GM12873 (cell line): ENCODE results near the gene CREBRF.

ENCODE experiments used
- TF ChIP-seq, protein P1 (sequence below): IDR thresholded peaks from 2 replicates; pipeline ENCODE4 v1.5.1; 2012; ENCODE audit warnings: low read depth, mild to moderate bottlenecking, moderate library complexity, low read length, control low read depth; ENCODE audit not compliant: insufficient read depth; ENCODE audit errors: missing control alignments

The CREBRF gene, protein sequence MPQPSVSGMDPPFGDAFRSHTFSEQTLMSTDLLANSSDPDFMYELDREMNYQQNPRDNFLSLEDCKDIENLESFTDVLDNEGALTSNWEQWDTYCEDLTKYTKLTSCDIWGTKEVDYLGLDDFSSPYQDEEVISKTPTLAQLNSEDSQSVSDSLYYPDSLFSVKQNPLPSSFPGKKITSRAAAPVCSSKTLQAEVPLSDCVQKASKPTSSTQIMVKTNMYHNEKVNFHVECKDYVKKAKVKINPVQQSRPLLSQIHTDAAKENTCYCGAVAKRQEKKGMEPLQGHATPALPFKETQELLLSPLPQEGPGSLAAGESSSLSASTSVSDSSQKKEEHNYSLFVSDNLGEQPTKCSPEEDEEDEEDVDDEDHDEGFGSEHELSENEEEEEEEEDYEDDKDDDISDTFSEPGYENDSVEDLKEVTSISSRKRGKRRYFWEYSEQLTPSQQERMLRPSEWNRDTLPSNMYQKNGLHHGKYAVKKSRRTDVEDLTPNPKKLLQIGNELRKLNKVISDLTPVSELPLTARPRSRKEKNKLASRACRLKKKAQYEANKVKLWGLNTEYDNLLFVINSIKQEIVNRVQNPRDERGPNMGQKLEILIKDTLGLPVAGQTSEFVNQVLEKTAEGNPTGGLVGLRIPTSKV

DNA sequence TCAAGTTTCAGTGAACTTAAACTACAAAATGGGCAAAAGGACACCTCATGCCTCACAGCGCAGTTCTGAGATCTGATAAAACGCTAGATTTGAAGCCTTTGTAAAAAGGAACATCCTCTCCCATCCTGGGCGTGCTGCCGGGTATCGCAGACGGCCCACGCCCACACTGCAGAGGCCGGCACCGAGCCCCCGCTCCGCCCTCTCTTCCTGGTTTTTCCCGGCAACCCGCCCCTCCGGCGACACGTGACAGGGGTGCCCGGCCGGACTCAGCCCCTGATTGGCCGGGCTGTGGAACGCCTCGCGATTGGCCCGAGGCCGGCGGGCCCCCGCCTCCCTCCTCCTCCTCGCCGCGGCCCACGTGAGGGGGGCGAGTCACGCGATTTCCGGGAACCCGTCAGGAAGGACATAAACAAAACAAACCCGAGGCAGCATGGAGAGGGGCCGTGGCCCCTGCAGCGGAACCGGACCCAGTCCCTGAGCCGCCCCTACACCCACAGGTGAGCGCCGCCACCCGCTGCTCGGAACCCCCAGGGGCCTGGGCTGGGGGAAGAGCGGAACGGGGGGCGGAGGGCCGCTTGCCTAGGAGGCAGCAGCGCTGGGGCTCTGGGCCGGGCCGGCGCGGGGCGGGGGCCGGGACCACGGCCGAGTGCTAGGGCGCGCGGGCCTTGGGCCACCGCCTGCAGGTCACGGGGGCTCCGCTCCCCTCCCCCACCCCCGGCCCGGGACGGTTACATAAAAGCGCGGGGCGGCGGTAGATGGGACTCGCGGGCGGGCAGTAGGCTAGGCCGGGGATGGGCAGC is at the start of gene CREBRF:
Gene CREBRF, plus strand, starts transcription at position 370 of the 800 bp plus-strand sequence. CDS start 24,424 bp downstream, outside the sequence.
- TF ChIP-seq, protein P1, sequence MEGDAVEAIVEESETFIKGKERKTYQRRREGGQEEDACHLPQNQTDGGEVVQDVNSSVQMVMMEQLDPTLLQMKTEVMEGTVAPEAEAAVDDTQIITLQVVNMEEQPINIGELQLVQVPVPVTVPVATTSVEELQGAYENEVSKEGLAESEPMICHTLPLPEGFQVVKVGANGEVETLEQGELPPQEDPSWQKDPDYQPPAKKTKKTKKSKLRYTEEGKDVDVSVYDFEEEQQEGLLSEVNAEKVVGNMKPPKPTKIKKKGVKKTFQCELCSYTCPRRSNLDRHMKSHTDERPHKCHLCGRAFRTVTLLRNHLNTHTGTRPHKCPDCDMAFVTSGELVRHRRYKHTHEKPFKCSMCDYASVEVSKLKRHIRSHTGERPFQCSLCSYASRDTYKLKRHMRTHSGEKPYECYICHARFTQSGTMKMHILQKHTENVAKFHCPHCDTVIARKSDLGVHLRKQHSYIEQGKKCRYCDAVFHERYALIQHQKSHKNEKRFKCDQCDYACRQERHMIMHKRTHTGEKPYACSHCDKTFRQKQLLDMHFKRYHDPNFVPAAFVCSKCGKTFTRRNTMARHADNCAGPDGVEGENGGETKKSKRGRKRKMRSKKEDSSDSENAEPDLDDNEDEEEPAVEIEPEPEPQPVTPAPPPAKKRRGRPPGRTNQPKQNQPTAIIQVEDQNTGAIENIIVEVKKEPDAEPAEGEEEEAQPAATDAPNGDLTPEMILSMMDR, result no peak

DNA sequence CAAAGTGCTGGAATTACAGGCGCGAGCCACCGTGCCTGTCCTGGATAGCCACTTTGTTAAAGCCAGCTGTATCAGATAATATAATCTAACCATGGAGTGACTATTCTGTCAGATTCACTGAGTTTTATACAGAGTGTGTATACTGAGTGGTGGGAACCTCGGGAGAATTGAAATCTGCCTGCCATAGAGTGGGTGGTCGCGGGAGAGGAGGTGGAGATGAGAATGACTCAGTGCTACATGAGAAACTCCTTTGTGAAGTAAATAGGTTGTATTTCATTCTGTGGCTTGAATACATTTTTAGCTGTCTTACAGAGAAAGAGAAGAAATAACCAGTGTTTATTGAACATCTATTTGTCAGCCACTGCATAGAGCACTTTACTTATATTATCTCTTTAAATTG is 46.1 kb upstream of the CREBRF start:
- TF ChIP-seq, protein P1, result no peak

DNA sequence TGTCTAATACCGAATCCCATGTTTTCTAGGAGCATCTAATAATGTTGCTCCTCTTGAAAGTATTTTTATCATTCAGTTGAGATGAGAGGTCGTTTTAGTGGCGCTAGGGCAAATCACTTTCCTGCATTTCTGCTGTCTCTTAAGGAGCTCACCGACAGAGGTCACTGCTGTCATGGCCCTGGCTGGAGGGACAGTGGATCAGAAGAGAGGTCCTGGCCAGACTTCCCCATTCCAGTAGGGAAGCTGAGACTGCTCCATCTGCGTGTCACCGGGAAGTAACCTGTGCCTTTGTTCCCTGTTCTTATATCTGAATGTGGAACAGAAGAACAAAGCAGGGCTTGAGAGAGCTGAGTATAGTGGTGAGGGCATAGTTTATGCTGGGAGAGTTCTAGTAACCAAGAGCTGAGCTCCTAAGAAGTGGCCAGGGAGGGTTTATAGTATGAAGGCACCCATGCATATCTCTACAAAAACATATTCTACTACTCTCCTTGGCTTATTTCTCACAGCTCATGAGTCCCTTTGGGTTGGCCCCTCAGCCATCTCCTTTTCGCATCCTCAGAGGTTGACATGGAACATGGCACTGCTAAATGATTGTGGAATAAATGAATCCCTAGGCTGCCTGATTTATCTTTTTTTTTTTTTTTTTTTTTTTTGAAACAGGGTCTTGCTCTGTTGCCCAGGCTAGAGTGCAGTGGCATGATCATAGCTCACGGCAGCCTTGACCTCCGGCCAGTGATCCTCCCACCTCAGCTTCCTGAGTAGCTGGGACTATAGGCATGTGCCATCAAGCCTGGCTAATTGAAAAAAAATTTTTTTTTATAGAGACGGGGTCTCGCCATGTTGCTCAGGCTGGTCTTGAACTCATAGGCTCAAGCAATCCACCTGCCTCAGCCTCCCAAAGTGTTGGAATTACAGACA is 45.3 kb upstream of the CREBRF start:
- TF ChIP-seq, protein P1, result no peak

DNA sequence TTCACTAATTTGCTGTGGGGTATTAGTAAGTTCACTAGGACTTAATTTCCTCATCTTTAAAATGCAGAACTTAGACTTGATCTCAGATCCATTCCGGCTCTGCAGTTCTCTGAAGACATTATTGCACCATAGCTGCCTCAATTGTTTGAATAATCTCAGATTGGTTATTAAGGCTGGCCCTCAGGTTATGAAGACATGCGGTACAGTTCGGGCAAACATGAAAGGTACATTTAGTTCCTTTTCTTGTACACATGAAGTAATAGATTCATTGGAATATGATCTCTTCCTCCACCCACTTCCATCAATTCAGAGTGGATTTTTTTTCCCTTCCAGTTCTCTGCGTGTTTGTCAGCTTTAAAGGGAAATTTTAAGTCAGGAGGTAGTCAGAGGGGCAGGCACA is 44.6 kb upstream of the CREBRF start:
- TF ChIP-seq, protein P1, result no peak

DNA sequence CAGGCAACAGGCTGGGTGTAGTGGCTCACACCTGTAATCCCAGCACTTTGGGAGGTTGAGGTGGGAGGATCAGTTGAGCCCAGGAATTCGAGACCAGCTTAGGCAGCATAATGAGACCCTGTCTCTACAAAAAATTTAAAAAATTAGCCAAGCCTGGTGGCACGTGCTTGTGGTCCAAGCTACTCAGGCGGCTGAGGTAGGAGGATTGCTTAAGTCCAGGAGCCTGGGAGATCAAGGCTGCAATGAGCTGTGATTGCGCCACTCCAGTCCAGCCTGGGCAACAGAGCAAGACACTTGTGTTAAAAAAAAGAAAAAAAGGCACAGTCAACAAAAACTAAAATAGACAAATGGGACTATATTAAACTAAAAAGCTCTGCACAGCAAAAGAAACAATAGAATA is 43.3 kb upstream of the CREBRF start:
- TF ChIP-seq, protein P1, result no peak

DNA sequence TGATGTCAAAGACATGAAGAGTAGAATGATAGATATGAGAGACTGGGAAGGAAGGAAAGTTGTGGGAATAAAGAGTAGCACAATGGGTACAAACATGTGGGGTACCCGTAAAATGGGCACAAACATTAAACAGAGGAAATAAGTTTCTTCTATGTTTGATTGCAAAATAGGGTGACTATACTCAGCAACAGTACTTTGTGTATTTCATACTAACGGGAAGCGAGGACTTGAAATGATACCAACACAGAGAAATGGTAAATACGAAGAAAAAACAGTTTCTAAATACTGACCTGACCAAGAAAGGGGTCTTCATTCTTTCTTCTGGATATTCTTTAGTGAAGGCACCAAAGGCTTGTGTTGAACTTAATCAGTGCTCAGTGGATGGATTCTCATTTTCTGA is 41.5 kb upstream of the CREBRF start:
- TF ChIP-seq, protein P1, result no peak
